Left ventricle myocardium superior (tissue), 1 donor: ENCODE measurements around the gene ZNF155. TPM values are rescaled to one million over a fixed set of nuclear protein-coding genes. Genes with fewer than 3 reads are reported as not detected.
"Not testable (repeated sequence)": the region's sequence is repeated elsewhere in the genome, so short reads cannot be mapped to it uniquely, and the experiment has no call there.

Experiments
- ATAC-seq: fragments of 200-7000 bp; cut with Tn5 transposase; one replicate; pipeline ENCODE4 v1.9.1; 2020; ENCODE audit warnings: mild to moderate bottlenecking, moderate library complexity
- DNase-seq: peaks from one replicate; pipeline ENCODE4 v3.0.0-alpha.2; 2020
- intact Hi-C: fragments of 100-400 bp; cut with micrococcal nuclease; formaldehyde crosslinking; loops from one replicate; pipeline ENCODE4 v1.11.0; 2022
- long read RNA-seq: library from polyadenylated mRNA; unstranded; transcript quantifications from one replicate; pipeline ENCODE4 v2.0.0, GENCODE V29; 2021
- total RNA-seq: library from RNA; stranded (reverse); fragmentation: NEBNext Ultra II Directional; extraction: Animal tissue kit (Norgen Biotek cat#: 25700); gene quantifications from one replicate; pipeline ENCODE4 v1.2.1, GENCODE V29; 2021
- donor health status: DM: no; HTN: yes; CAD: no; lungs with severe emphysema.

The ZNF155 gene
- 8.9 TPM for total RNA-seq
- long read RNA-seq, partial matches to known transcripts: 0 of 8 reads
- long read RNA-seq, other reads (novel, unspliced or antisense): 1 of 8 reads

- ATAC-seq (peak; percentile 100), DNase-seq (peak; percentile 91)
- intact Hi-C loops: no loop called here
Observed at GRCh38 chr19:43983912-43984686, at the start of gene ZNF155. Gene ZNF155 (plus strand): TSS chr19:43984188. CDS start chr19:43988544, 4,356 bp downstream.

GRCh38 chr19:43934985-43935708 lies 48.8 kb upstream of the ZNF155 start, which contains the start of gene ZNF45:
Gene ZNF45 (minus strand): TSS chr19:43935282. CDS start chr19:43922185, 13,097 bp downstream.
- peak; percentile 99 for ATAC-seq
- intact Hi-C loops: no loop called here
- peak; percentile 90 for DNase-seq

GRCh38 chr19:43936188-43936587 lies 47.8 kb upstream of the ZNF155 start:
- ATAC-seq: no peak
- DNase-seq: no peak
- intact Hi-C loops: no loop called here

GRCh38 chr19:43939557-43940260 lies 44.3 kb upstream of the ZNF155 start:
- ATAC-seq: no peak
- intact Hi-C loops: no loop called here
- DNase-seq: no peak

GRCh38 chr19:43940719-43941118 lies 43.3 kb upstream of the ZNF155 start:
- intact Hi-C loops: no loop called here
- no peak for ATAC-seq
- no peak for DNase-seq

GRCh38 chr19:43941209-43941608 lies 42.8 kb upstream of the ZNF155 start:
- DNase-seq (no peak), ATAC-seq (no peak)
- intact Hi-C loops: no loop called here

GRCh38 chr19:43947412-43947811 lies 36.6 kb upstream of the ZNF155 start:
- ATAC-seq, DNase-seq, intact Hi-C loops: not testable (repeated sequence)

- intact Hi-C loops, ATAC-seq: not testable (repeated sequence)
Observed at GRCh38 chr19:43949803-43950202, 34.2 kb upstream of the ZNF155 start.

GRCh38 chr19:43950834-43951645 lies 32.9 kb upstream of the ZNF155 start, which contains the start of gene ZNF221:
Gene ZNF221 (plus strand): TSS chr19:43951228. CDS start chr19:43962727, 11,499 bp downstream.
- intact Hi-C loops: no loop called here
- ATAC-seq (peak; percentile 100), DNase-seq (peak; percentile 89)

More at GRCh38 chr19:43949803-43950202, 34.2 kb upstream of the ZNF155 start:
- not testable (repeated sequence) for DNase-seq

- DNase-seq (no peak), ATAC-seq (no peak)
- intact Hi-C loops: no loop called here
Observed at GRCh38 chr19:43956827-43957226, 27.2 kb upstream of the ZNF155 start.

- ATAC-seq (no peak), DNase-seq (no peak)
- intact Hi-C loops: no loop called here
Observed at GRCh38 chr19:43957891-43958290, 26.1 kb upstream of the ZNF155 start.

GRCh38 chr19:43960411-43960810 lies 23.6 kb upstream of the ZNF155 start:
- intact Hi-C loops: no loop called here
- no peak for DNase-seq
- ATAC-seq: no peak

GRCh38 chr19:43966079-43966694 lies 17.8 kb upstream of the ZNF155 start:
- intact Hi-C loops: no loop called here
- no peak for DNase-seq
- no peak for ATAC-seq

GRCh38 chr19:43976732-43977131 lies 7.3 kb upstream of the ZNF155 start:
- DNase-seq (no peak), ATAC-seq (no peak)
- intact Hi-C loops: no loop called here

GRCh38 chr19:43983544-43983911 lies 460 bp upstream of the ZNF155 start:
- DNase-seq (no peak), ATAC-seq (no peak)
- intact Hi-C loops: no loop called here

- DNase-seq (peak; percentile 34), ATAC-seq (peak; percentile 55)
- intact Hi-C loops: no loop called here
Observed at GRCh38 chr19:43984687-43985000, 656 bp downstream of the ZNF155 start.

- no peak for ATAC-seq
- DNase-seq: no peak
- intact Hi-C loops: no loop called here
Observed at GRCh38 chr19:43997631-43998290, 13.8 kb downstream of the ZNF155 start.

- ATAC-seq: no peak
- intact Hi-C loops: no loop called here
- no peak for DNase-seq
Observed at GRCh38 chr19:44002212-44002565, 18.2 kb downstream of the ZNF155 start.
